Activated CD8-positive, alpha-beta memory T cell treated with anti-CD3 and anti-CD28 coated beads for 36 hours (primary cell): ENCODE results near the gene PRICKLE2. TPM values are rescaled to one million over a fixed set of nuclear protein-coding genes. Genes with fewer than 3 reads are reported as not detected.

Experiments
- CTCF ChIA-PET: fragments of 350-600 bp; sonication (Branson Sonifier 250); formaldehyde crosslinking; loops from one replicate; lab custom pipeline; 2021; ENCODE audit warnings: antibody characterized with exemption; lab: Charles Lee
- POLR2A ChIA-PET: fragments of 350-600 bp; sonication (Branson Sonifier 250); formaldehyde crosslinking; loops from one replicate; lab custom pipeline; 2021; ENCODE audit warnings: antibody characterized with exemption; lab: Charles Lee
- total RNA-seq, 2 experiments: library from RNA; stranded (reverse); gene quantifications; one replicate each; pipeline ENCODE4 v1.2.3, GENCODE V29; 2021

The PRICKLE2 gene
- total RNA-seq, 2 experiments from 2014 or later = not detected

DNA sequence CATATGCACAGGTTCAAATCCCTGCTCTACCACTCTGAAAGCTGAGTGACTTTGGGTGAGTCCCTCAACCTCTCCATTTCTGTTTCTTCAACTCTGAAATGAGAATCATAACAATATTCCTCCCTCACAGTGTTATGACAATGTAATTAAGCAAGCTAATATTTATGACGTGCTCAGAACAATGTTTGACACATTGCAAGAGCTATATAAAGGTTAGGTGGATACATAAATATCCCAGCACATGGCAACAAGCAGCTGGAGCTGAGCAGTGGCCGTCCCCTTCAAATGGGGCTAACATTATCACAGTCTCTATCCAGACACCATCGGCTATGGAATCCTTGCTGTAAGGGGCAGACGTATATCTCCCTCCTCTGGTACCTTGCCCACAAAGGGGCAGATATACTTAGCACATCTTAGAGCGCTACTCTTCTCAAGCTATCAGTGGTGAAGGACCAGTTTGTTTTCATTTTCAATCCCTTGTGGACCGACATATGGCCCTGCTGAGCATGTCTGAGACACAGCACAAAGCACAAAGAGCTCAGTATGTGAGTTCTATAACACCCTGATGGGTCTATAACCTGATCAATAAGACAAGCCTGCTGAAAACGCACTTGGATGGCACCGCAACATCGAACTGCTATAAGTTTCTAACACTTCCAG is 80.9 kb downstream of the PRICKLE2 start:
- CTCF ChIA-PET = no interaction called here
- POLR2A ChIA-PET = no interaction called here

DNA sequence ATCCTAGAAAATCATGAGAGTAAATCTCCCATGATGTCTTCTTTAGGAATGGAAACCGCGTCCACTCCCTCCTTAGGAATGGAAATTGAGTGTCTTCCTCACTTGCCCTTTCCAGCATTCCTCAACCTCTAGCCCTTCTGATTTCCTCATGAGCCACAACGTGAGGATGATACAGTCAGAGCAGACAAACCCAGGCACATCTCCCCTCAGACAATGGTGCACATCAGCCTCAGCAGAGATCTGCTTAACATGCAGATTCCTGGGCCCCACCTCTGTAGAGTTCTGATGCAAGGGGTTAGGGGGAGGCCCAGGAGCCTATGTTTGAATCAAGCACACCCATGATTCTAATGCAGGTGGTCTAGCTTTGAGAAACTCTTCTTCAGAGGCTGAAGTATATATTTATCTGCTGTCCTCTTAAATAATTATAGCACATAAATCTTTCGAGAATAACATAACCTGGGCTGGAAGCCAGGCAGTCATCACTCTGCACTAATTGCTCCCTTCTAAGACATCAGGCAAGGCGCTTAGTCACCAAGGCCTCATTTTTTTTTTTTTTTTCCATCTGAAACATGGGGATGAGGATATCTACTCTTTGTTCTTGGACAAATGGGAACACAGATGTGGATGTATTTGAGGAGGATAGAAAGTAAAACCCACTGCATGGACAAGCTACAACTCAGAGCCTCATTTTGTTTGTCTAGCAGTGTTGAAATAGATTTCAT is 81.7 kb downstream of the PRICKLE2 start:
- CTCF ChIA-PET = no interaction called here
- POLR2A ChIA-PET = no interaction called here

DNA sequence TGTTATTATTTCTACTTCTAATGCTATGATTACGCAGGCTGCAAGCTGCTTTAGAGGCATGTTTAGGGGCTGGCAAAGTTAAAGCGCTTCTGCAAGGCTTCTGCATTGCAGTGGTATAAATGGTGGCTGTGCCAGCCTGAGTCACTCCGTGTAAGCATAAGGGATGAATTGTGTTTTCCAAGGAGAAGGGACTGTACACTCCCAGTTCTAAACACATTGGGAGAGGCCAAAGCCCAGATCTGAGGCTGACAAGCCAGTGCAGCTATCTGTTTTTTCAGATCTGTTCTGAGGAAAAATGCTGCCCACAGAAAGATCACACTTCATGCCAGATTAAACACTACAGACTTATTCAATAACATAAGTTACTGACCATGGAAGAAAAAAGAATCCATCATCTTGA is 83.8 kb downstream of the PRICKLE2 start:
- CTCF ChIA-PET = no interaction called here
- POLR2A ChIA-PET = no interaction called here

- CTCF ChIA-PET = no interaction called here
- POLR2A ChIA-PET = no interaction called here
These were observed 84.6 kb downstream of the PRICKLE2 start for GRCh38 chr3:64140651-64141050.

- ChIA-PET POLR2A (no interaction called here), CTCF (no interaction called here)
These were observed 86.5 kb downstream of the PRICKLE2 start for GRCh38 chr3:64138656-64139375.

- POLR2A ChIA-PET = no interaction called here
- CTCF ChIA-PET = no interaction called here
These were observed 87.2 kb downstream of the PRICKLE2 start for GRCh38 chr3:64138046-64138445.

DNA sequence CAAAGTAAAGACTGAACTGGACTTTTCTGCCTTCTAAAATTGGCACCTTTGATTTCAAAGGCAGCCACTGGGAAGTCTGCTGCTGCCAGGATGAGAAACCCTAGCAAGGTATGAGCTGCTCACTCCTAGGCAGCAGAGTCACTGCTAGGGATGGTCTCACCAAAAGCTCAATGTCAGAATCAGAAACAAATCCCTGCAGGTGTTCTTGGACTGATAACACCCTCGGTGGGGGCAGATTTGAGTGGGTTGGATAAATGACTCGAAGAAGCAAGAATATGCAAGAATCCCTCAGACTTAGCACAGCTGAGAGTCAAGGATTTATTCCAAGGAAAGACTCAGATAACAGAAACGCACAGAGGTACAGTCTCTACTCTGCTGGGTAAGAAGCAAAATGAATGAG is 90.4 kb downstream of the PRICKLE2 start:
- ChIA-PET POLR2A (no interaction called here), CTCF (no interaction called here)

GRCh38 chr3:64133987-64134386 is 91.3 kb downstream of the PRICKLE2 start:
- POLR2A ChIA-PET = no interaction called here
- CTCF ChIA-PET = no interaction called here

GRCh38 chr3:64133272-64133671 is 92.0 kb downstream of the PRICKLE2 start:
- POLR2A ChIA-PET = no interaction called here

DNA sequence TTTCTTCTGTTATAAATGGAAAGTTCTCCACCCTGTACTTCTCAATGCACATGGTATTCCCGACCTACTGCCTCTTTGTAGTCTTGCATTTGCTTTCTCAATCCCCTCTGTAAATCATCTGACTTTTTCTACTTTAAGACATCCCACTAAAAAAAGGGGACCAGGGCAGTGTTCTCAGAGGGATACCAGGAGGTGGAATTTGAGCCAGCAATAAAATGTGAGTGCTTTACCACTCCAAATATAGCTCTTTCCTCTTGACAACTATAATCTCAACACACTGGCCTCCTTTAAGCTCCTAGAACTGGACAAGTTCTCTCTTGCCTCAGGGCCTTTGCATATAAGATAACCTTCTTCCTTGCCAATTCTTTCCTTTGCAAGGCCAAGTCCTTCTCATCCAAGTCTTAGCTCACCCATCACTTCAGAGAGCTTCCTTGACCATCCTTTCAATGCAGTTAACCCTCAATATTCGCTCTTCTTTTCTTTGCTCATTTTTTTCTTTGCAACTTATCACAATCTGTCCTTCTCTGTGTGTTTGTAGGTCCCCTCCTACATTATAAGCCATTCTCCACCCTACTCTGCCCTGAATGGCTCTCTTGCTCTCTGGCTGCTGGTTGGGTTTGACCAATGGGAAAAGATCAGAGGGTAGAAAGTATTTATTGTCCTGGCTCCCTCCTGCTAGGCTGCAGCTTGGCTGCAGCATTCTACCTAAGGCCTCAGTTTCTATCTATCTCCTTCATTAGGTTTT is 93.4 kb downstream of the PRICKLE2 start:
- POLR2A ChIA-PET = no interaction called here
- CTCF ChIA-PET = no interaction called here

More at GRCh38 chr3:64133272-64133671, 92.0 kb downstream of the PRICKLE2 start:
- CTCF ChIA-PET = no interaction called here

- ChIA-PET POLR2A (no interaction called here), CTCF (no interaction called here)
These were observed 94.8 kb downstream of the PRICKLE2 start for GRCh38 chr3:64130436-64130835.

GRCh38 chr3:64129581-64129980 is 95.7 kb downstream of the PRICKLE2 start:
- CTCF ChIA-PET = no interaction called here
- POLR2A ChIA-PET = no interaction called here

DNA sequence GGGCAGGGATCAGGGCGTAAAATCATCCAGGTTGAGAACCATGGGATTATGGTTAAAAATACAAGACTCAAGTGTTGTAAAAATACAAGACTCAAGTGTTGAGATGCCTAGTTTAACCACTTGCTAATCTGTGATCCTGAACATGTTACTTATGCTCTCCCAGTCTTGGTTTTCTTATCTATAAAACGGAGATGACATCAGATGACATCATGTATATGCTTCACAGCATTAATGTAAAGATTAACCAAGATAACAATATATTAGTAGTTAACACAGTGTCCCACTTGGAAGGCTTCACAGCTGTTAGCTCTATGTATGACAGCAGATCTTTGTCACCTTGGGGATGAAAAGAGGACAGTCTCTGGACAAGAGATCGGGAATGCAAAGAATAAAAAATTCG is 96.2 kb downstream of the PRICKLE2 start:
- POLR2A ChIA-PET = no interaction called here

DNA sequence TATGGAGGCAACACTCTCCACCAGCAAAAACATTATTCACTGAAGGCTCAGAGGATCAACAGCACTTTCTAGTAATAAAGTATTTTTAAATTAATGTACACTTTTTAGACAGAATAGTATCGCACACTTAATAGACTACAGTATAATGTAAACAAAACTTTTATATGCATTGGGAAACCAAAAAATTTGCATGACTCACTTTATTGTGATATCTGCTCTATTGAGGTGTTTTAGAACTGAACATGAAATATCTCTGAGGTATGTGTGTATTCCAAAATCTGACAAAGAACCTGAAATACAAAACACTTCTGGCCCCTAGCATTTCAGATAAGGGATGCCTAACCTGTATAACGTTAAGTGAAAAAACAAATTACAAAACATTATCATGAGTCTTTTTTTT is 99.7 kb downstream of the PRICKLE2 start:
- ChIA-PET CTCF (no interaction called here), POLR2A (no interaction called here)

More for the DNA sequence above, 96.2 kb downstream of the PRICKLE2 start:
- CTCF ChIA-PET = no interaction called here

GRCh38 chr3:64123931-64124330 is 101.3 kb downstream of the PRICKLE2 start:
- ChIA-PET POLR2A (no interaction called here), CTCF (no interaction called here)

GRCh38 chr3:64122476-64122875 is 102.8 kb downstream of the PRICKLE2 start:
- POLR2A ChIA-PET = no interaction called here
- CTCF ChIA-PET = no interaction called here

DNA sequence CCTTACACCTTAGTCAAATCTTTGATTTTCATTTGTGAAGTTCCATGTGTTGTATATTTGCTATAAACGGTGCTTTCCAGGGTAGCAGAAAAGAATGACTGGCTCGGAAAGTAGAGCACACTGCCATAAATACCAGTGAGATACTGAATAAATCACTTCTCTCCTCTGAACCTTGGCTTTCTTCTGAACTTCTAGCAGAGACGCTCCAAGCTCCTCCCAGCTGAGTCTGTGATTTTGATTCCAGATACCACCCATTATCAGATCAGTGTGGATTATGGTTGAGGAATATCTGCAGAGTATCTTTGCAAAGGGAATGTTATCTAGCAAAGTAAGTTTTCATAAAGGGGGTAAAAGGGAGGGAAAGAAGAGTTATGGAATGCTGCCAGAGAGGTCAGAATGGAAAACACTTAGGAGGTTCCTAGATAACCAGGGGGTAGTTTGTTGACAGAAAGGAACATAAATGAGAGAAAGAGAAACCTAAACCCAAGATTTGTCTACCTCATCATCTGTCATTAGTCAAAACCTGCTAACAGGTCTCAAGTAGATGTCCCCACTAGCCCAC is 103.4 kb downstream of the PRICKLE2 start:
- CTCF ChIA-PET = no interaction called here
- POLR2A ChIA-PET = no interaction called here

DNA sequence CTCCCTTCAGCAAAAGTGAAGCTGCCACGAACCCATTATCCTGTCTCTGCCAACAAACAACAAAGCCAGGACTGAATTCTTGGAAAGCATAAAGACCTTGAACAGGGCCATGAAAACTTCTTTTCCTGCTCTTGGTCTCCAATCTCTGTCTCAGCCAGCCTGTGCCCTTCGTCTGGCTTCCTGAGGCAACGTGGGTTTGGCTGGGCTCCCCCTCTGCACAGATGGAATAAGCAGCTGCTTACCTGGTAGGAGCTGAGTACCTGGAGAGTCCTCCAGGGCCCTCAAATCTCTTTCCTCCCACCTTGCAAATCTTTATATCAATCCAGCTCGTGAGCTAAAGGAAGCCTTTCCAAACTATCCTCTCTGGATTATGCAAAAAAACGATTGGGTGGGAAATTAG is 104.4 kb downstream of the PRICKLE2 start:
- CTCF ChIA-PET = no interaction called here
- POLR2A ChIA-PET = no interaction called here

DNA sequence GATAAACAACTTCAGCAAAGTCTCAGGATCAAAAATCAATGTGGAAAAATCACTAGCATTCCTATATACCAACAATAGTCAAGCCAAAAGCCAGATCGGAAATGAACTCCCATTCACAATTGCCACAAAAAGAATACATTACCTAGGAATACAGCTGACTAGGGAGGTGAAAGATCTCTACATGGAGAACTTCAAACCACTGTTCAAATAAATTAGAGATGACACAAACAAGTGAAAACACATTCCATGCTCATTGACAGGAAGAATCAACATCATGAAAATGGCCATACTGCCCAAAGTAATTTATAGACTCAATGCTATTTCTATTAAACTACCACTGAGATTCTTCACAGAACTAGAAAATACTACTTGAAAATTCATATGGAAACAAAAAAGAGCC is 107.8 kb downstream of the PRICKLE2 start:
- ChIA-PET CTCF (no interaction called here), POLR2A (no interaction called here)

DNA sequence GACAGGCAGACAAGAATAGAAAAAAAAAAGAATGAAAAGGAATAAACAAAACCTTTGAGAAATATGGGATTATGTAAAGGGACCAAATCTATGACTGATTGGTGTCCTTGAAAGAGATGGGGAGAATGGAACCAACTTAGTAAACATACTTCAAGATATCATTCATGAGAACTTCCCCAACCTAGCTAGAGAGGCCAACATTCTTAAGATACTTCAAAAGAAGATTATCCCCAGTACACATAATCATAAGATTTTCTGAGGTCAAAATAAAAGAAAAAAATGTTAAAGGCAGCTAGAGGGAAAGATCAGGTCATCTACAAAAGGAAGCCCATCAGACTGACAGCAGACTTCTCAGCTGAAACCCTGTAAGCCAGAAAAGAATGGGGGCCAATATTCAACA is 110.6 kb downstream of the PRICKLE2 start:
- POLR2A ChIA-PET = no interaction called here
- CTCF ChIA-PET = no interaction called here
